HEK293 (cell line): ENCODE results near the gene GALNT13.
A peak's percentile ranks its signal among the peaks of the same experiment; 100 is the strongest.

Experiments
- BCL11A ChIP-seq: fragments of 450-650 bp; formaldehyde crosslinking; IDR thresholded peaks from 2 replicates; pipeline ENCODE4 v1.5.1; 2016; ENCODE audit warnings: low read depth, missing biosample characterization, missing genetic modification characterization
- BCL11B ChIP-seq: fragments of 450-650 bp; formaldehyde crosslinking; IDR thresholded peaks from 2 replicates; pipeline ENCODE4 v1.5.1; 2016; ENCODE audit warnings: low read depth, missing biosample characterization, missing genetic modification characterization
- GLIS2 ChIP-seq: fragments of 450-650 bp; formaldehyde crosslinking; IDR thresholded peaks from 2 replicates; pipeline ENCODE4 v1.5.1; 2016; ENCODE audit warnings: missing biosample characterization, missing genetic modification characterization
- KLF7 ChIP-seq: fragments of 450-650 bp; formaldehyde crosslinking; IDR thresholded peaks from 2 replicates; pipeline ENCODE4 v1.5.1; 2016; ENCODE audit warnings: missing biosample characterization, missing genetic modification characterization, borderline replicate concordance
- KLF8 ChIP-seq: fragments of 450-650 bp; formaldehyde crosslinking; IDR thresholded peaks from 2 replicates; pipeline ENCODE4 v1.5.1; 2016; ENCODE audit warnings: missing biosample characterization, missing genetic modification characterization
- KLF9 ChIP-seq: fragments of 450-650 bp; formaldehyde crosslinking; IDR thresholded peaks from 2 replicates; pipeline ENCODE4 v1.5.1; 2016; ENCODE audit warnings: missing biosample characterization, missing genetic modification characterization, low read depth
- SCRT1 ChIP-seq: fragments of 450-650 bp; formaldehyde crosslinking; IDR thresholded peaks from 2 replicates; pipeline ENCODE4 v1.5.1; 2016; ENCODE audit warnings: missing biosample characterization, missing genetic modification characterization, borderline replicate concordance
- SP3 ChIP-seq: fragments of 450-650 bp; formaldehyde crosslinking; IDR thresholded peaks from 2 replicates; pipeline ENCODE4 v1.5.1; 2016; ENCODE audit warnings: missing biosample characterization, missing genetic modification characterization
- TCF7L2 ChIP-seq: IDR thresholded peaks from 2 replicates; pipeline ENCODE4 v1.6.1; 2011; ENCODE audit warnings: low read depth, mild to moderate bottlenecking, inconsistent platforms, low read length, moderate library complexity, borderline replicate concordance
- ZBTB10 ChIP-seq: fragments of 450-650 bp; formaldehyde crosslinking; IDR thresholded peaks from 2 replicates; pipeline ENCODE4 v1.5.1; 2016; ENCODE audit warnings: missing biosample characterization, missing genetic modification characterization
- ZBTB8A ChIP-seq: fragments of 450-650 bp; formaldehyde crosslinking; IDR thresholded peaks from 2 replicates; pipeline ENCODE4 v1.5.1; 2016; ENCODE audit warnings: missing biosample characterization, missing genetic modification characterization
- ZEB2 ChIP-seq: fragments of 450-650 bp; formaldehyde crosslinking; IDR thresholded peaks from 2 replicates; pipeline ENCODE4 v1.5.1; 2016; ENCODE audit warnings: missing biosample characterization, missing genetic modification characterization
- ZNF140 ChIP-seq: fragments of 450-650 bp; formaldehyde crosslinking; IDR thresholded peaks from 2 replicates; pipeline ENCODE4 v1.5.1; 2016; ENCODE audit warnings: missing biosample characterization, missing genetic modification characterization
- ZNF148 ChIP-seq: fragments of 450-650 bp; formaldehyde crosslinking; IDR thresholded peaks from 2 replicates; pipeline ENCODE4 v1.5.0; 2017; ENCODE audit warnings: missing biosample characterization, missing genetic modification characterization, borderline replicate concordance
- ZNF174 ChIP-seq: fragments of 450-650 bp; formaldehyde crosslinking; IDR thresholded peaks from 2 replicates; pipeline ENCODE4 v1.5.0; 2017; ENCODE audit warnings: missing biosample characterization, mild to moderate bottlenecking, missing genetic modification characterization
- ZNF214 ChIP-seq: fragments of 450-650 bp; formaldehyde crosslinking; IDR thresholded peaks from 2 replicates; pipeline ENCODE4 v1.5.1; 2017; ENCODE audit warnings: missing biosample characterization, mild to moderate bottlenecking, missing genetic modification characterization, borderline replicate concordance
- ZNF239 ChIP-seq: fragments of 450-650 bp; formaldehyde crosslinking; IDR thresholded peaks from 2 replicates; pipeline ENCODE4 v1.5.1; 2016; ENCODE audit warnings: missing biosample characterization, missing genetic modification characterization
- ZNF248 ChIP-seq: fragments of 450-650 bp; formaldehyde crosslinking; IDR thresholded peaks from 2 replicates; pipeline ENCODE4 v1.5.1; 2017; ENCODE audit warnings: missing biosample characterization, missing genetic modification characterization
- ZNF26 ChIP-seq: fragments of 450-650 bp; formaldehyde crosslinking; IDR thresholded peaks from 2 replicates; pipeline ENCODE4 v1.5.1; 2016; ENCODE audit warnings: missing biosample characterization, missing genetic modification characterization
- ZNF292 ChIP-seq: fragments of 450-650 bp; formaldehyde crosslinking; IDR thresholded peaks from 2 replicates; pipeline ENCODE4 v1.5.1; 2016; ENCODE audit warnings: low read depth, missing biosample characterization, missing genetic modification characterization, borderline replicate concordance
- ZNF311 ChIP-seq: fragments of 450-650 bp; formaldehyde crosslinking; IDR thresholded peaks from 2 replicates; pipeline ENCODE4 v1.5.1; 2017; ENCODE audit warnings: missing biosample characterization, missing genetic modification characterization, borderline replicate concordance
- ZNF354C ChIP-seq: fragments of 450-650 bp; formaldehyde crosslinking; IDR thresholded peaks from 2 replicates; pipeline ENCODE4 v1.5.1; 2016; ENCODE audit warnings: missing biosample characterization, missing genetic modification characterization, low read depth, borderline replicate concordance
- ZNF362 ChIP-seq: fragments of 450-650 bp; formaldehyde crosslinking; IDR thresholded peaks from 2 replicates; pipeline ENCODE4 v1.5.1; 2016; ENCODE audit warnings: missing biosample characterization, missing genetic modification characterization
- ZNF394 ChIP-seq: fragments of 450-650 bp; formaldehyde crosslinking; IDR thresholded peaks from 2 replicates; pipeline ENCODE4 v1.5.1; 2016; ENCODE audit warnings: missing biosample characterization, missing genetic modification characterization, mild to moderate bottlenecking, moderate library complexity, borderline replicate concordance
- ZNF404 ChIP-seq: fragments of 450-650 bp; formaldehyde crosslinking; IDR thresholded peaks from 2 replicates; pipeline ENCODE4 v1.5.1; 2017; ENCODE audit warnings: missing biosample characterization, missing genetic modification characterization
- ZNF501 ChIP-seq: fragments of 450-650 bp; formaldehyde crosslinking; IDR thresholded peaks from 2 replicates; pipeline ENCODE4 v1.5.1; 2016; ENCODE audit warnings: missing biosample characterization, missing genetic modification characterization
- ZNF555 ChIP-seq: fragments of 450-650 bp; formaldehyde crosslinking; conservative IDR thresholded peaks from 2 replicates; pipeline ENCODE4 v1.5.1; 2017; ENCODE audit warnings: missing biosample characterization, mild to moderate bottlenecking, missing genetic modification characterization, inconsistent platforms
- ZNF639 ChIP-seq: fragments of 450-650 bp; formaldehyde crosslinking; IDR thresholded peaks from 2 replicates; pipeline ENCODE4 v1.5.1; 2016; ENCODE audit warnings: missing biosample characterization, missing genetic modification characterization
- ZNF654 ChIP-seq: fragments of 450-650 bp; formaldehyde crosslinking; IDR thresholded peaks from 2 replicates; pipeline ENCODE4 v1.5.1; 2016; ENCODE audit warnings: low read depth, missing biosample characterization, missing genetic modification characterization
- ZNF76 ChIP-seq: fragments of 450-650 bp; formaldehyde crosslinking; IDR thresholded peaks from 2 replicates; pipeline ENCODE4; 2016; ENCODE audit warnings: low read depth, missing biosample characterization, missing genetic modification characterization, borderline replicate concordance
- ZNF785 ChIP-seq: fragments of 450-650 bp; formaldehyde crosslinking; IDR thresholded peaks from 2 replicates; pipeline ENCODE4 v1.5.1; 2016; ENCODE audit warnings: missing biosample characterization, missing genetic modification characterization
- ZNF792 ChIP-seq: fragments of 450-650 bp; formaldehyde crosslinking; IDR thresholded peaks from 2 replicates; pipeline ENCODE4 v1.5.1; 2016; ENCODE audit warnings: missing biosample characterization, missing genetic modification characterization
- ZSCAN23 ChIP-seq: fragments of 450-650 bp; formaldehyde crosslinking; IDR thresholded peaks from 2 replicates; pipeline ENCODE4 v1.5.1; 2016; ENCODE audit warnings: missing biosample characterization, missing genetic modification characterization

Gene GALNT13

GRCh38 chr2:154244932-154245331 is 373.2 kb downstream of the GALNT13 start (continued):
- TF ChIP-seq ZNF501 (tag by site-specific recombination) (no peak), ZNF394 (peak; percentile 80; the same call in 1 of the 2 replicates), ZEB2 (tag by site-specific recombination) (no peak), ZNF555 (tag by site-specific recombination) (peak; percentile 61), ZNF311 (no peak), KLF7 (tag by site-specific recombination) (no peak), ZNF214 (no peak), SCRT1 (tag by site-specific recombination) (no peak), ZBTB8A (tag by site-specific recombination) (peak; percentile 43; the same call in 1 of the 2 replicates), GLIS2 (tag by site-specific recombination) (no peak), ZNF792 (tag by site-specific recombination) (no peak), TCF7L2 (no peak), ZNF148 (tag by site-specific recombination) (no peak), ZNF785 (tag by site-specific recombination) (no peak), ZSCAN23 (tag by site-specific recombination) (no peak), BCL11A (tag by site-specific recombination) (no peak), ZNF404 (tag by site-specific recombination) (no peak), ZNF26 (no peak), ZNF292 (tag by site-specific recombination) (no peak), KLF9 (tag by site-specific recombination) (no peak), ZNF639 (tag by site-specific recombination) (no peak), ZNF354C (no peak), ZBTB10 (tag by site-specific recombination) (no peak), BCL11B (tag by site-specific recombination) (no peak), ZNF248 (tag by site-specific recombination) (no peak), ZNF654 (tag by site-specific recombination) (0 out of 2 replicates have a peak, but pooled peaks have one; percentile 11), SP3 (tag by site-specific recombination) (no peak), ZNF174 (tag by site-specific recombination) (no peak), ZNF362 (tag by site-specific recombination) (no peak), ZNF239 (tag by site-specific recombination) (no peak), KLF8 (tag by site-specific recombination) (no peak), ZNF140 (tag by site-specific recombination) (peak; percentile 34; the same call in 1 of the 2 replicates), ZNF76 (no peak)
